ENCODE measurements around the gene LIPH.

LIPH gene

DNA sequence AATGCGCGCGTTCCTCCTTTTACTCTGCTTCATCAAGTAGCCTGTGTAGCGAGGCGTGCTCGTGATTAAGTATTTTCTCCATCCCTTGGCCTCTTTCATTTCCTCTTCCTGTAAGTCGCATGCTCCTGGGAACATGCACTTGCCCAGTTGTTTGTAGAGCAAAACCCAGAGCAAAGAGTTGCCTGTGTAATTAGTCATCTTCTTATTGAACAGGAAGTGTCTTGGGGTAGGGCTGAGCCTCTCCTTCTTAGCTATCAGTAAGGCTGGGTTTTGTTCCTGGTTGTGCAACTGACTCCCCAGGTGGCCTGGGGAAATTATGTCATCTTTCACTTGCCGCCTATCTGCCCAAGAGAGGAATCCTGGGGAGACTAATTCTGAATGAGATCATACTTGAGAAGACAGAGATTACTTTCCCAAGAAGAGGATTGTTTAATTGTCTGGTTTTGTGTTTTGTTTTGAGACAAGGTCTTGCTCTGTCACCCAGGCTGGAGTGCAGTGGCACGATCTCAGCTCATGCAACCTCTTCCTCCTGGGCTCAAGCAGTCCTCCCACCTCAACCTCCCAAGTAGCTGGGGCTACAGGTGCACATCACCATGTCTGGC, 14.9 kb downstream of the LIPH start:
- no peak for DNase-seq

DNA sequence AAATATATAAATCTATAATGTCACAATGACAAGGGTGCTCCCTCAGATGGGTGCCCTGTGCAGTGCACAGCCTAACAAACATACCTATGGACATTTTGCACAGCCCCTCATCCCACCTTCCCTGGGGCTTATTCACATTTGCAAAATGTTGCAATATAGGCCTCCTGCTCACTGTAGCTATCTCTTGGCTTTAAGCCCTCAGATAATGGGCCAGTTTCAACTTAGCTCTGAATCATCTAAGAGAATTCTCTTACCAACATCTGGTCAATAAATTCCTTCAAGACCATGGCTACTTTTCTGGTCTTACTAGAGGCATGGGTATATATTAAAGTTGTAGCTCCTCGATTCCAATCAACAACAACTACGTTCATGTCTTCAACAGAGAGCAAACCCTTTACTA, 17.9 kb downstream of the LIPH start:
- no peak for DNase-seq

DNA sequence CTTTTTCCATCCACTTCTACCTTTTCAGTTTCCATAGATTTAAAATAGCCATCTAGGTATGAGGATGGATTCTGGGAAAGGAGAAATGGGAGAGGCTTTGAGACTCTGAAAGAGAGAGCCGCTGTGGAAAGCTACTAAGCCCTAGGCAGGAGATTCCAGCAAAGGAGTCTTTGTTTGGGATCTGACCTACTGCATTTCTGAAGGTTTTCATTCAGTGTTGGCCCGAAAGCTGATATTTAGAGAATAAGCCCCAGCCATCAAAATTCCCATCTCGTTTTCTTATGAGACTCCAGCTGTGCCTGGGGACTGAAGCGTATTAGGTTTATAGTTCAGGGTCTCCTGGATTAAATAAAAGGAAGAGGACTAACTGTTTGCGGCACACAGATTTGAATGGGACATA, 19.5 kb downstream of the LIPH start:
- DNase-seq, result no peak

DNA sequence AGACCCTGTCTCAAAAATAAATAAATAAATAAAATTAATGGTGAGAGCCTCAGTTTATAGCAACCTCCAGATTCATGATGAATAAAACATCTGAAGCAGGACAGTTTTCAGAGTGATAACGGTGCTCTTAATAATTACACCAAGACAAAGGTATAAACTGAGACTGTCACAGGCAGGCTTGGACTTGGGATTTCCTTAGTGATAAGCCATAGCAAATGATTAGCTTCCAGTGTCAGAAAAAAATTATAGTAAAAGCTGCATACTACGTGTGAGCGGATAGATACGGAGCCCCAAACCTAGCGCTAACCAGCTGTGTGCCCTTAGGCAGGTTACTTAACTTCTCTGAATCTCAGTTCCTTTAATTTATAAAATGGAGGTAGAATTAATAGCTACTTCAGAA, 21.5 kb downstream of the LIPH start:
- DNase-seq, result no peak

DNA sequence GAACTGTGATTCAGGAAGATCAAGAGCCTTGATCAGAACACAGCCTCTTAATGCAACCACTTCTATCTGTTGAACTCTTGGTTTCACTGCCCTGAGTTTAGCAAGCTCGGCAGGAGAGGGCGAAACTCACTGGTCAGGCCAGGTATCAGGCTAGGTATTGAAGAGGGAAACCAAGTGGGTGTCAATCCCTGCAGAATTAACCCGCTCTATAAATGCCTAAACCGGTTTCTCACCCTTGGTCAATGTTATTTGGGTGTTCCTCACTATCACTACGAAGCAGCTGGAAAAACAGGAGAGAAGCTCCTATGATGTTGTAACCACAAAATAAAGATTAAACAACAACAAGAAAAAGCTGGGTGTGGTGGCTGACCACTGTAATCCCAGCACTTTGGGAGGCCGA, 23.9 kb downstream of the LIPH start:
- no peak for DNase-seq

DNA sequence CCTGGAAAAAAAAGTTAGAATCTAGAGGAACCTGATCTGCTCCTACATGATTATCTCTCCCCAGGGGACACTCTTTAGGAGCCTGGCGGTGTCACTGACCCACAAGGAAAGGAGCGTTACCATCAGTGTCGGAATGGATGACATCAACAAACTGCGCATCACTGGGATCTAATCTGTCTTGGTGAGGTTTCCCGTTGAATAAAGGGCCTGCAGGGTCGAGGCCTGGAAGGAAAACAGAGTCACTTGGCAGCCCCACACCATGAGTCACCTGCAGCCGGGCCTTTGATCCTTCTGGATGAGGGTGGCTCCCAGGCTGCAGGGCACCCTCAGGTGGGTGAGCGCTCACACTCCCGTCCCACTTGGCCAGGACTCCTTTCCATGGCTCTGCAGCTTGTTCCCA, 25.0 kb downstream of the LIPH start:
- no peak for DNase-seq

DNA sequence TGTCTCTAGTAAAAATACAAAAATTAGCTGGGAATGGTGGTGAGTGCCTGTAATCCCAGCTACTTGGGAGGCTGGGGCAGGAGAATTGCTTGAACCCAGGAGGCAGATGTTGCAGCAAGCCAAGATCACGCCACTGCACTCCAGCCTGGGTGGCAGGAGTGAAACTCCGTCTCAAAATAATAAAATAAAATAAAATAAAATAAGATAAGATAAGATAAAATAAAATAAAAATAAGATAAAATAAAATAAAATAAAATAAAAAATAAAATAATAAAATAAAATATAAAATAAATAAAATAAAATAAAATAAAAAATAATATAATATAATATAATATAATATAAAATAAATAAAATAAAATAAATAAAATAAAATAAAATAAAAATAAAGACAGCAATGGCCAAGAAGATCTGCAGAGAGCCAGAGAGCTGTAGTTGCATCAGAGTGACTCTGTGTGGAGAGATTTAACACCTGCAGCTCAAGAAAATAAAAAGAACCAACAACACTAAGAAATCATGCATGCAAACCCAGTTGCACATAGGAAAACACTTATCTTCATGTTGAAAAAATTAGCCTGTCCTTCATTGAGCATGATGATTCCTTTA, 25.9 kb downstream of the LIPH start:
- no peak for DNase-seq

DNA sequence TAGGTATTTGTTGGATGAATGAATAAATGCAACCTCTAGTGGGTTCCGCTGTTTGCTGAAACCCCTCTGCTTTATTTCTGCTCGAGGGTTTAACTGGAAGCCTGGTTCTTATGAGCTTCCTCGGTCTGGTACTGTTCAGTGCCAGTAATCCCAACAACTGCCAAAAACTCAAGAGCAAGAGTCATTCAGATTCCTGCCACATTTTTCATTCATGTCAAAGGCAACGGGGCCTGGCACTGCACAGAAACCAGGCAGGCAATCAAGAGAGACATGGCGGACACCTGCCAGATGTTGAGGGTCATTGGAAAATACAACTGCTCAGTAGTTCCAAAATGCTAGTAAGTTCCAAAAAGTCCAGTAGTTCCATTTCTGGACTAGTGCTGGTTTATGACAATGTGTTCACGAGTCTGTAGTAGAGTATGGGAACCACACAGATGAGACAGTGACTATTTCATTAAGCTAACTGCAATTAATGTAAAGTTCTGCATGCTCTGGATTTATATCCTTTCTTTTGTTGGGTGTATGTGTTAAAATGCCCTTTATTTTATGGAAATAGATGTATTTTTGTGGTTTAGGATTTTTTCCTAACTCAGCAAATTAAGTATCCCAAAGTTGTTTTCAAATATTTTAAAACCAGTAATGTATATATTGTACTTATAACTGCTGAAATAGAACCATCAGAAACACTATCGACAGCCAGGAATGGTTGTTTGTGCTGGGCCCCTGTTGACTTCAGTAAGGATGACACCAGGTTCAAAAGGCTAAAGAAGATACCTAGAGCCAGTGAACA, 30.8 kb downstream of the LIPH start:
- DNase-seq, result no peak

DNA sequence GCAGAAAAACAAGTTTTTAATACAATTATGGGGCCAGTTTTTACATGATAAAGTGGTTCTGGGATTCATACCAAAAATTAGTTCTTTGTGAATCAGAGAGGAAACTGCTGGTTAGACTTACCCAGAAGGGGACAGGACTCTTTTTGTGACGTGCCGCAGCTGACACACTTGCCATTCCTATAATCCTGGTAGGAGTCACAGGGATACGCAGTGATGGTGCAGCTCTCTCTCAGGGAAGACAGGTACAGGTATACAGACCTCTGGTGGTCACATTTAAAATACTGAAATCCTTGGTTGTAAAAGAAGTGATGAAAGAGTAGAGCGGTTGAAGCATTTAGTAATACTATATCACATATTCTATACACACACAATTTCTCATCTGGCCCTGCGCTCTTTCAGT, 33.4 kb downstream of the LIPH start:
- DNase-seq, result no peak

DNA sequence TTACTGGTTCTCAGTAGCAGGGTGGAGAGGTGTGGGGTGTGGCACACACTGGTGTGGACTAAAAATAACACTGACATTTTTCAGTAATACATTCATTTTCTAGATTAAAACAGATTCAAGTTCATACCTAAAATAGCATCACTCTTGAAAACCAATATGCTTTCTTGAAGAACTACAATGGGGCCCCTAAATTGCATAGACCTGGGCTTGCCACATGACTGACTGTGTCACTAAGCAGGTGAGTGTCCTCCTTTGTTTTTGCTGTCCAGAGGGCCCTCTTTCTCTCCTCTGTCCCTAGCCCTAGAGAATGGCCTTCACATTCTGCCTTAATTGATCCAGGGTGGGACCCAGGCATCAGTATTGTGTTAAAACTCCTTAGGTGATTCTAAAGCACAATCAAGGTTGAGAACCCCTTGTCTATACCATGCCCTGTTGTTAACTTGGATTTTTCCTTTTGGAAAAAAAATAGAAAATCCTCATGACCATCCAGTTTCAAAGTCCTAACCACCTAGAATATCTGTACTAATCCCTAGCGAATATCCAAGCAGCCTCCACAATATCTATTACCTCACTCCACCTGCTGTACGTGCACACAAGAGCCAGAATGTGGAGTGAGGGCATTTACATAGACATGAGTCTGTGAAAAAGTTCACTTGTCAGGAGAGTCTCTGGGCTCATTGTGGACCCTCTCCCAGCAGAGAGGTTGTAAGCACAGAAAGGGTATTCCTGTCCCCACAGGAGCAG, 34.8 kb downstream of the LIPH start:
- no peak for DNase-seq

DNA sequence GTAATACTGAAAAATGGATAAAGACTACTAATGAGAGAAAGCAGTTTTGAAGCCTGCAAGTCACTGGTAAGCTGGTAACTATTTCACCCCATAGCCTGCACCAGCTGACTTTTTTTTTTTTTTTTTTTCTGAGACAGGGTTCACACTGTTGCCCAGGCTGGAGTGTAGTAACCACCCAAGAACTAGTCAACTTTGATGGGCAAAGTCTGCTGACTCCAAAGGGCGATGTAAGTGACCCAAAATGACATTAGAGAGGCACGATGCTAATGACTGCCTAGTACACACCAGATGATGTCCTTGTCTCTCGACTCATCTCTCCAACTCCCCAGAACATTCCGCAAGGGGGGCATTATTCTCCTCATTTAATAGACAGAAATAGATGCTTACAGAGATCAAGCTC, 40.7 kb downstream of the LIPH start:
- no peak for DNase-seq

DNA sequence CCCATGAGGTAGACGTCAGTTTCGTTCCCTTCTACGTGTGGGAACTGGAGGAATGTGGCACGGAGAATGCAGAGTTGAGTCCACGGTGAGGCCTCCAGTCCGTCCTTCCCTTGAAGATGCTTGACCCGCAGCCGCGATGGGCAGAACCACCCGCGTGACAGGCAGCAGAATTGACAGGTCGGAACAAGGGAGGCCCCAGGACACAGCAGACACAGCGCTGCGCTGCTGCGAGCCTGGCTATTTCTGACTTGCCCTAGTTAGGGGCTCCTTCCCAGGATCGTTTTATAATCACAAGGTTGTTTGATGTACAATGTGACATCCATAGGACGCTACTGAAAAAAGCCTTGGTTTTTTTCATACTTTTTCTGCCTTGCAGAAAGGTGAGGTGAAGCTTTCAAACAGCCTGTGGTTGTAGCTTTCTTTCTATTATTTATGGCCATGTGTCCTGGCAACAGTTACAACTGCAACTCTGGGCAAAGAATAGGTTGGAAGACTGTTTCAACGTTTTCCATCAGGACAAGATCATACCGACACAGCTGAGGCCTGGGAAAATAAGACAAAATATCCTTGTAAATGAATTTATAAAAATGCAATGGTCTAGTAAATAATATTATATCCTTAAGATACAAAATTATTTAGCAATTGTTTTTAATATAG, 43.9 kb downstream of the LIPH start:
- no peak for DNase-seq

DNA sequence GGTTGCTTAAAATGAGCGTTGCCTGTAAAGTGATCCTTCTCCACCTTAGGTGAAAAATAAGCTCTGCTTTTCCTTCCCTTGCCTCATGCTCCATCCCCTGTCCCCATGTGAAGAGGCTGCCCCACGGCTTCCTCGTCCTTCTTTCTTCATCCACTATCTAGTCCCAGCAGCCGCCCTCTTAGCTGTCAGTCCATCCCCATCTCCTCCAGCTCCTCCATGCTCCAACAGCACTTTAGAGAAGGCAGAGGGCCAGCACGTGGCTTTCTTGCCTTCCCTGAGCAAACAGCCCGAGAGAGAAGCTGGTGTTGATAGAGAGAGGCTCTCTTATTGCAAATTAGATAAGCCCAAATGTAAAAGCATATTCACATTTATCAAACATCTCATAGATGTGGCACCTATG, 44.5 kb downstream of the LIPH start:
- no peak for DNase-seq

DNA sequence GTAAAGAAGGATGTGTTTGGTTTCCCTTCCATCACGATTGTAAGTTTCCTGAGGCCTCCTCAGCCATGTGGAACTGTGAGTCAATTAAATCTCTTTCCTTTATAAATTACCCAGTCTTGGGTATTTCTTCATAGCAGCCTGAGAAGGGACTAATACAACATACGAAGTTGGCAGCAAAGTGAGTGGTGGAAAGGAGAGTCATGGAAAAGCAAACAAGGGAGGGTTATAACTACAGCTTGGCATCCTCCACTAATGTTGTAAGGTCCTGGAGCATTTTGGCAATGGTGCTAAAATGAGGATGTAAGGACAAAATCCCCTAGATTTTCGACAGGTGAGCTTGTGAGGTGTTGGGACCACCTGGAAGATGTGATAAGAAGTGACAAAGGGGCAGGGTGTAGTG, 47.8 kb downstream of the LIPH start:
- no peak for DNase-seq

DNA sequence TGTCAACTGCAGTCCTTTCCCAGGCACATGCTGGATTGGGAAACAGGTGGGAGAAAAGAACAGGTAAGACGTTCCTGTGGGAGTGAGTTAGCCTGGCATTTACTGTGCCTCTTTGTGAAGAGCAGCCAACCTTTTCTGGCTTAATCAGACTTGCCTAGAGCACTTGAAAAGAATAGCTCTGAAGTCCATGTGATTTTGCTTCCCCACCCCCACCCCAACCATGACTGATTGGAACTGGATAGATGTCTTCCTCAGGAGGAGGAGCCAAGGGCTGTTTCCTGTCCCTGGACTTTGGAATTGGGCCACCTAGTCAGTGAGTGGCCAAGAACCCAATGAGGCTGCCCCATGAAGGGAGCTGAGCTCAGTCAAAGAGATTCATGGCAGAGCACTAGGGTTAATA, 48.9 kb downstream of the LIPH start:
- no peak for DNase-seq

DNA sequence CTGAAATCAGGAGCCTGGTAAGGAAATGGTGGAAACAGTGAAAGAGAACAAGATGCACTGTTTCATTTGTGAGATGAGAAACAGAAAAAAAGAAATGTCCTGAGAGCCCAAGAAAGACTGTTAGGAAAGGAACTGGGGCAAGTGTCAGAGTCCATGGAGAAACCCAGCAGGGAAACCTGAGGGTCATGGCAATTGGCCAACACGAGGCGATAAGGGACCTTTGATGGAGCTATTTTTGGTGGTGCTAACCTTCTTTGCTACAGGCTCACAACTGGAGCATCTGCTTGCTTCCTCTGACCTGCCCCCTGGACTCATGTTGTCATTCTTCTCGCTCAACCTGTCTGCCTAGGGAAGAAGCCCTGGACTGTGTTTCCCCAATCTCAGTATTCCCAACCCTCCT, 49.4 kb downstream of the LIPH start:
- no peak for DNase-seq

DNA sequence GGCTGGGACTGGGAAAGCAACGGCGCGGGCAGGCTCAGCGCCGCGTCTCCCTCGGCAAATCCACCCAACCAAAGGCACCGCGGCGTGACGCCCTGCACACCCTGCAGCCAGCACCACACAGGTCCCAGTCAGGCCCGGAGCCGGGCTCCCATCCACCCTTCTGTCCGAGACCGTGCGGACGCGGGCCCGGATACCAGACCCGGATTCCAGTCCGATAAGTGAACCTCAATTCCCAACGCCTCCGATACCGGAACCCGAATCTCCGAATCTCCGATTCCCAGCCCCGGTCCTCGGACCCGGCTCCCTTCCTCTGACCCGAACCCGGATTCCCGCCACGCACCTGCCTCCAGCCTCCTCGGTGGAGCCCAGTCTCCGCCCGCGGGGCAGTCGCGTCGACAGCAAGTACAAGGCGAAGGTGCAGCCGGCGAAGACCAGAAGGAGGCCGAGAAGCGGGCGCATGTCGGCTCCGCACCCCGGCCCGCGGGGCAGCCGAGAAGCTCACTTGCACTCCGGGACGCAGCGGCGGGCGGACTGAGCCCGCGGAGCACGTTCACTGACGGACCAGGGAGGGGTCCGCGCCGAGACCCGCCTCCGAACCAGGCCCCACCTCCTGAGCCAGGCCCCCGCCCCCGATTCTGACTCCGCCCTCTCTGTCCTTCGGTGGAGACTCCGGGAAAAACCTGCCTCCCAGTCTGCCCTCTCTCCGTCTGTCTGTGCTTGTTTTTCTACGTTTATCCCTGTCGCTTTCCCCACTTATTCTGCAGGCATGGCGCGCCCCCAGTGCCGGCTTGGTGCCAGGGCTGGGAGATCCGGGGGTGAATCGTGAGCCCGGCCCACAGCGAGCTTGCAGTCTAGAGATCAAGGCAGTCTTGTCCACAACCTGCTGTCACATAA, 53.6 kb downstream of the LIPH start, which contains the start of gene TMEM41A:
Gene TMEM41A (minus strand): TSS at position 533 of the 894 bp plus-strand sequence. CDS start 74 bp downstream, at position 459.
- peak; percentile 59 for DNase-seq

DNA sequence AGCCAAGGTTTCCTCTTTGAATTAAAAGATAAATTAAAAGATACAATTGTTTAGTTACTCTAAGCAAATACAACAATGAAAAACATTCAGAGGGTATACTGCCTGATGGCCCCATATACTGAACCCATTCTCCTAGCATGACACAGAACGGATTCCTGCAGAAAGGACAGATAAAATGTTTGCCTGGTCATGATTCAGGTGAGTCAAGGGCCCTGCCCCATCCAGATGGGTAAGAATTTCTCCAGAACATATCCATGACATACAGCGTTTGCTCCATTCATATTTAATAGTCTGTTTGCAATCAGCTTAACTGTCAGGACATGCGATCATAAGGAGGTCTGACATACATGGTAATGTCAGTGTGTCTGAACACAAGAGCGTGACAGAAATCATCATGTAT, 62.1 kb downstream of the LIPH start:
- no peak for DNase-seq

DNA sequence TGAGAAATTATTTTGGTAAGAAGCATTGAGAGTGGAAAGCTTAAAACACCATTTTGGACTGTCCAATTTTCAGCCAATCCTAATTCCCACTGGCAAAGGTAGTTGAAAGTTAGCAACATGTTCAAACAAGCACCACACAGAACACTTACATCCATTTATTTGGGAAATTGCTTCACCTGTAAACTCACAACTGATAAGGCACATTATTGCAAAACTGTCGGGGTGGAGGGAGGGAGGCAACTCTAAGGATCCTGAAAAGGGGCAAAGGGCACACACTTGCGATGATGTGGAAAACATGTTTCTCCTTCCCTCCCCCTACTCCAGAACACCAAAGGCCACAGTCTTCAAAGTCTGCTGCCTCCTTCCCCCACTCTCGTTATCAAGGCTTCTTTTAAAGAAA, 62.9 kb downstream of the LIPH start:
- no peak for DNase-seq

DNA sequence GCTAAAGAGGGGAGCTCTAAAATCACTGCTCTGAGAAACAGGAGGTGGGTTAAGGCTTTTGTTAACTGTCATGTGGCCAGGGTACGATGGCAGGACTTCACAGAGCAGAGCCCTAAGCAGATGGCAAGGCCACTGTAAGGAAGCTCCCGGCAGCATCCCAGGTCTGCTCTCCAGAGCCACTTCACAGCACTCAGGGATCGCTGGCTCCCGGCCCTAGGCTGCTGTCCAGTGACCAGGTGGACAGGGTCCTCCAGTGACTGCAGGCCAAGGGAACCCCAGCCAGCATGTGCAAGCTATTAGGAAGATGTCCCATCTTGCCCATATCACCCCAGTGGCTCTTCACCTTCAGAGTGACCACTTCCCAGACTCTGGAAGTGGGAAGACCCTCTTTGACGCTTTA, 63.9 kb downstream of the LIPH start:
- no peak for DNase-seq

DNA sequence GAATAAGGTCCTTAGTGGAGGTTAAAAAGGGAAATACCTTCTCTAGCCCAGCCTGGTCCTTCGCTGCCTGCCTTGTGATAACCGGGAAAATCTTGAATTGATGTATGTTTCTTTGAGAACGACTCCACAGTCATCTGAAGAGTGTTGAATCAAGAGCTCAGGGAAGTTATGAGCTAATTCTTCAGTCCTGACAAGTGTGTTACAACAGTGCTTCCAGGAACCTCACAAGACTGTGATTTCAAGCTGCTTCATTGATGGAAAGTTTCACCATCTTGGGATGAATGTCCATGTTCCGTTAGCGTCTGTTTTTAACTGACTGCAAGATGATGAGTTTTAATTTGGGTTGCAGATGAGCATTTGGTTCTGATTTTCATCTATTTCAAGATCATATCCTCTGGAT, 66.0 kb downstream of the LIPH start:
- no peak for DNase-seq

DNA sequence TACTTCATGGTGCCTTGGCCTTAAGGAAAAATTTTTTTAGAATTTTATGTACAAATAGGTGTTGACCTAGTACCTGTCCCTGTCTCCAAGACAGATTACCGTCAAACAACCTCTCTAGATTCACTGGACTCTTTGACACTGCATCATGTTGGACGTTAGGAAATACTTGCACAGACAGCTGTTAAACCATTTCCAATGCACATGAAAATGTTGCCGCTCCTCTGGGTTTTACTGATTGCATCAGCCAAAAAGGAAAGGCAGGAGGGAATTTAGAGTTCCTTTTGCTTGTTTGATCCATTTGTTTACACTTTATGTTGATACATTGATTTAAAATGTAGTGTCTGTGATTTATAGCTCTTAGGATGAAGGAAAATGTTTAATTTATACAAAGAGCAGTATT, 68.1 kb downstream of the LIPH start:
- no peak for DNase-seq
